MM.1S (cell line): ENCODE results near the gene MAG.

Experiments
- DNase-seq: peaks from one replicate; pipeline ENCODE4 v3.0.0-alpha.2; 2015
- H2AFZ ChIP-seq: fragments of 300-600 bp; sonication (generic); 2 replicates; pipeline ENCODE4 v1.6.0; 2016; ENCODE audit warnings: antibody characterized with exemption, low read length
- H3F3A ChIP-seq: fragments of 300-600 bp; sonication (generic); 2 replicates; pipeline ENCODE4 v1.6.1; 2016; ENCODE audit warnings: mild to moderate bottlenecking, antibody characterized with exemption, low read length, moderate library complexity, mixed read lengths; ENCODE audit not compliant: insufficient read depth
- H3K27ac ChIP-seq: fragments of 300-600 bp; sonication (generic); 2 replicates; pipeline ENCODE4 v1.5.1; 2016; ENCODE audit warnings: mild to moderate bottlenecking, low read length
- H3K27me3 ChIP-seq: fragments of 300-600 bp; sonication (generic); replicated peaks from 2 replicates; pipeline ENCODE4 v1.6.0; 2016; ENCODE audit warnings: low read length; ENCODE audit not compliant: insufficient read depth
- H3K36me3 ChIP-seq: fragments of 300-600 bp; sonication (generic); replicated peaks from 2 replicates; pipeline ENCODE4 v1.6.1; 2016; ENCODE audit warnings: mild to moderate bottlenecking, low read length, mixed read lengths; ENCODE audit not compliant: insufficient read depth
- H3K4me1 ChIP-seq: fragments of 300-600 bp; sonication (generic); 2 replicates; pipeline ENCODE4 v1.6.1; 2016; ENCODE audit warnings: low read length, mixed read lengths
- H3K4me2 ChIP-seq: fragments of 300-600 bp; sonication (generic); 2 replicates; pipeline ENCODE4 v1.6.0; 2016; ENCODE audit warnings: low read depth, low read length
- H3K4me3 ChIP-seq: fragments of 300-600 bp; sonication (generic); 2 replicates; pipeline ENCODE4 v1.5.1; 2016; ENCODE audit warnings: low read length, mixed read lengths
- H3K79me2 ChIP-seq: fragments of 300-600 bp; sonication (generic); 2 replicates; pipeline ENCODE4 v1.6.1; 2016; ENCODE audit warnings: mixed run types, low read length, mixed read lengths
- H3K9ac ChIP-seq: fragments of 300-600 bp; sonication (generic); 2 replicates; pipeline ENCODE4 v1.6.1; 2016; ENCODE audit warnings: low read length, mixed read lengths
- H3K9me2 ChIP-seq: fragments of 300-600 bp; sonication (generic); replicated peaks from 2 replicates; pipeline ENCODE4 v1.6.1; 2016; ENCODE audit warnings: mild to moderate bottlenecking, low read length, mixed read lengths; ENCODE audit not compliant: insufficient read depth
- H3K9me3 ChIP-seq: fragments of 300-600 bp; sonication (generic); replicated peaks from 2 replicates; pipeline ENCODE4 v1.6.1; 2016; ENCODE audit warnings: mild to moderate bottlenecking, low read length, mixed read lengths; ENCODE audit not compliant: insufficient read depth
- H4K20me1 ChIP-seq: fragments of 300-600 bp; sonication (generic); 2 replicates; pipeline ENCODE4 v1.6.1; 2016; ENCODE audit warnings: mild to moderate bottlenecking, low read length, moderate library complexity, mixed read lengths; ENCODE audit not compliant: insufficient read depth
- CTCF ChIP-seq: fragments of 300-600 bp; sonication (generic); IDR thresholded peaks from 2 replicates; pipeline ENCODE4 v1.5.1; 2016; ENCODE audit warnings: antibody characterized with exemption, low read length, mixed read lengths
- EZH2 ChIP-seq: fragments of 300-600 bp; sonication (generic); optimal IDR thresholded peaks from 2 replicates; pipeline ENCODE3; 2017; ENCODE audit warnings: low read depth, mild to moderate bottlenecking, antibody characterized with exemption, low read length, mixed read lengths
- EZH2phosphoT487 ChIP-seq: fragments of 300-600 bp; sonication (generic); IDR thresholded peaks from 2 replicates; pipeline ENCODE4 v1.6.1; 2018; ENCODE audit warnings: antibody characterized with exemption, low read length

Gene MAG

GRCh38 chr19:35261356-35262100, 30.4 kb upstream of the MAG start:
- H3K9ac ChIP-seq, result no peak overlapping the region
- no peaks in the 10 kb centered on the region for H3K4me1 ChIP-seq
- peaks cover 7% of the 10 kb centered on the region for H3K79me2 ChIP-seq
- H3K27me3 ChIP-seq, result no peaks in the 10 kb centered on the region
- no peak overlapping the region for H3K4me3 ChIP-seq
- no peak overlapping the region for H3K27ac ChIP-seq
- H3K9me2 ChIP-seq, result no peaks in the 10 kb centered on the region
- no peak overlapping the region for H2AFZ ChIP-seq
- no peaks in the 10 kb centered on the region for H3K36me3 ChIP-seq
- no peaks in the 10 kb centered on the region for H3K9me3 ChIP-seq
- TF ChIP-seq EZH2 (no peak), EZH2phosphoT487 (no peak)
- H4K20me1 ChIP-seq, result no peaks in the 10 kb centered on the region
- peaks cover 10% of the 10 kb centered on the region for H3F3A ChIP-seq
- no peak for DNase-seq
- no peak overlapping the region for H3K4me2 ChIP-seq

- H3K9me3 ChIP-seq, result no peaks in the 10 kb centered on the region
- H3K36me3 ChIP-seq, result no peaks in the 10 kb centered on the region
- H3K27me3 ChIP-seq, result no peaks in the 10 kb centered on the region
- H3K4me1 ChIP-seq, result no peaks in the 10 kb centered on the region
- no peaks in the 10 kb centered on the region for H4K20me1 ChIP-seq
- TF ChIP-seq EZH2phosphoT487, result no peak
- TF ChIP-seq CTCF, result no peak
- no peak for TF ChIP-seq EZH2
- no peak overlapping the region for H3K4me3 ChIP-seq
- peaks cover 14% of the 10 kb centered on the region for H3K79me2 ChIP-seq
- no peak overlapping the region for H3K4me2 ChIP-seq
- no peak overlapping the region for H3K27ac ChIP-seq
- H2AFZ ChIP-seq, result no peak overlapping the region
- peaks cover 10% of the 10 kb centered on the region for H3F3A ChIP-seq
- no peaks in the 10 kb centered on the region for H3K9me2 ChIP-seq
- H3K9ac ChIP-seq, result no peak overlapping the region
- no peak for DNase-seq
These were observed 29.7 kb upstream of the MAG start for GRCh38 chr19:35262101-35262761.

GRCh38 chr19:35264268-35265125, 27.5 kb upstream of the MAG start:
- no peak overlapping the region for H3K9ac ChIP-seq
- no peaks in the 10 kb centered on the region for H3K4me1 ChIP-seq
- H3K9me3 ChIP-seq, result no peaks in the 10 kb centered on the region
- H3K36me3 ChIP-seq, result no peaks in the 10 kb centered on the region
- TF ChIP-seq EZH2 (no peak), CTCF (no peak), EZH2phosphoT487 (no peak)
- no peak for DNase-seq
- peaks cover 19% of the 10 kb centered on the region for H3K79me2 ChIP-seq
- no peak overlapping the region for H3K27ac ChIP-seq
- H3K27me3 ChIP-seq, result no peaks in the 10 kb centered on the region
- H3K4me2 ChIP-seq, result no peak overlapping the region
- no peaks in the 10 kb centered on the region for H4K20me1 ChIP-seq
- no peaks in the 10 kb centered on the region for H3K9me2 ChIP-seq
- no peak overlapping the region for H3K4me3 ChIP-seq
- no peak overlapping the region for H2AFZ ChIP-seq
- peaks cover 10% of the 10 kb centered on the region for H3F3A ChIP-seq
